PFSK-1 (cell line): ENCODE measurements around the gene PLSCR1.

Experiments used
- POLR2AphosphoS5 ChIP-seq: IDR thresholded peaks from 2 replicates; pipeline ENCODE4 v1.6.1; 2012; ENCODE audit warnings: low read depth, mild to moderate bottlenecking, control low read depth, low read length, moderate library complexity
- TAF1 ChIP-seq: IDR thresholded peaks from 2 replicates; pipeline ENCODE4 v1.6.1; 2012; ENCODE audit warnings: low read length, control low read depth, borderline replicate concordance; ENCODE audit not compliant: insufficient read depth
- TF ChIP-seq, protein P1 (sequence below), 2 experiments: IDR thresholded peaks; 2 replicates each; pipeline versions ENCODE4 v1.6.1 to v1.8.0; 2011 to 2012; ENCODE audit warnings: low read depth in 2 of 2, low read length in 2 of 2, control low read depth in 1 of 2, inconsistent platforms in 1 of 2, mild to moderate bottlenecking in 1 of 2, moderate library complexity in 1 of 2; ENCODE audit not compliant: insufficient read depth in 1 of 2

DNA sequence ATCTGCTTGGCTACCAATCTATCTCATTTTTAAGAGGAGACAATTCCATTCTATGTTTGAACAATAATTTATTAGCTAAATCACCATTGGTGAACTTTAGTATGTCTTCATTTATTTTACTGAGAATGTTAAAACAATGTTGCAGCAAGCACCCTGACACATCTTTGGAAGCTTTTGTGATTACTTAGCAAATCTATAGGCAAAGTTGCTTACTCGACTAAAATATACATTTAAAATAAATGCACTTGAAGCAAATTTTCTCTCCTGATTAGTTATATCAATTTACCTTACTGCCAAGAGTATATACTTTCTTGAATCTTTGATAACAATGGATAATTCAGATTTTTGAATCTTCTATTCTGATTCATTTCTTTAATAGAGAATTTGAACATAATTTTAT lies 29.8 kb upstream of the PLSCR1 start:
- TF ChIP-seq TAF1: no peak
- TF ChIP-seq POLR2AphosphoS5: no peak
- TF ChIP-seq, protein P1, sequence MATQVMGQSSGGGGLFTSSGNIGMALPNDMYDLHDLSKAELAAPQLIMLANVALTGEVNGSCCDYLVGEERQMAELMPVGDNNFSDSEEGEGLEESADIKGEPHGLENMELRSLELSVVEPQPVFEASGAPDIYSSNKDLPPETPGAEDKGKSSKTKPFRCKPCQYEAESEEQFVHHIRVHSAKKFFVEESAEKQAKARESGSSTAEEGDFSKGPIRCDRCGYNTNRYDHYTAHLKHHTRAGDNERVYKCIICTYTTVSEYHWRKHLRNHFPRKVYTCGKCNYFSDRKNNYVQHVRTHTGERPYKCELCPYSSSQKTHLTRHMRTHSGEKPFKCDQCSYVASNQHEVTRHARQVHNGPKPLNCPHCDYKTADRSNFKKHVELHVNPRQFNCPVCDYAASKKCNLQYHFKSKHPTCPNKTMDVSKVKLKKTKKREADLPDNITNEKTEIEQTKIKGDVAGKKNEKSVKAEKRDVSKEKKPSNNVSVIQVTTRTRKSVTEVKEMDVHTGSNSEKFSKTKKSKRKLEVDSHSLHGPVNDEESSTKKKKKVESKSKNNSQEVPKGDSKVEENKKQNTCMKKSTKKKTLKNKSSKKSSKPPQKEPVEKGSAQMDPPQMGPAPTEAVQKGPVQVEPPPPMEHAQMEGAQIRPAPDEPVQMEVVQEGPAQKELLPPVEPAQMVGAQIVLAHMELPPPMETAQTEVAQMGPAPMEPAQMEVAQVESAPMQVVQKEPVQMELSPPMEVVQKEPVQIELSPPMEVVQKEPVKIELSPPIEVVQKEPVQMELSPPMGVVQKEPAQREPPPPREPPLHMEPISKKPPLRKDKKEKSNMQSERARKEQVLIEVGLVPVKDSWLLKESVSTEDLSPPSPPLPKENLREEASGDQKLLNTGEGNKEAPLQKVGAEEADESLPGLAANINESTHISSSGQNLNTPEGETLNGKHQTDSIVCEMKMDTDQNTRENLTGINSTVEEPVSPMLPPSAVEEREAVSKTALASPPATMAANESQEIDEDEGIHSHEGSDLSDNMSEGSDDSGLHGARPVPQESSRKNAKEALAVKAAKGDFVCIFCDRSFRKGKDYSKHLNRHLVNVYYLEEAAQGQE (IDR thresholded peaks at IDR 0.05; ENCODE audit: insufficient read depth in 1 of 2, low read depth in 2 of 2, low read length in 2 of 2): no peak
